ENCODE data around the gene ELAVL1.
A peak's percentile ranks its signal among the peaks of the same experiment; 100 is the strongest.

ELAVL1 gene

GRCh38 chr19:7940841-7941240, 64.6 kb downstream of the ELAVL1 start:
- no peak for DNase-seq (ENCODE audit: low read depth)
- H3K4me3 ChIP-seq (ENCODE audit: low read depth, low read length), result no peak overlapping the region
- TF ChIP-seq CTCF (IDR thresholded peaks at IDR 0.05; ENCODE audit: control insufficient read depth, extremely low read depth, insufficient read depth), result no peak

- no peak for TF ChIP-seq CTCF (IDR thresholded peaks at IDR 0.05; ENCODE audit: control insufficient read depth, extremely low read depth, insufficient read depth)
- H3K4me3 ChIP-seq (ENCODE audit: low read depth, low read length), result no peak overlapping the region
- no peak for DNase-seq (ENCODE audit: low read depth)
Measured at GRCh38 chr19:7934766-7935165, 70.7 kb downstream of the ELAVL1 start.

- TF ChIP-seq CTCF (IDR thresholded peaks at IDR 0.05; ENCODE audit: control insufficient read depth, extremely low read depth, insufficient read depth), result no peak
- no peak for DNase-seq (ENCODE audit: low read depth)
- no peak overlapping the region for H3K4me3 ChIP-seq (ENCODE audit: low read depth, low read length)
Measured at GRCh38 chr19:7933828-7934725, 71.4 kb downstream of the ELAVL1 start.

- peak; percentile 20; the same call in 1 of the 2 replicates for TF ChIP-seq CTCF (IDR thresholded peaks at IDR 0.05; ENCODE audit: control insufficient read depth, extremely low read depth, insufficient read depth)
- H3K4me3 ChIP-seq (ENCODE audit: low read depth, low read length), result no peak overlapping the region
- no peak for DNase-seq (ENCODE audit: low read depth)
Measured at GRCh38 chr19:7933411-7933810, 72.0 kb downstream of the ELAVL1 start.

- no peak for DNase-seq (ENCODE audit: low read depth)
- no peak overlapping the region for H3K4me3 ChIP-seq (ENCODE audit: low read depth, low read length)
- no peak for TF ChIP-seq CTCF (IDR thresholded peaks at IDR 0.05; ENCODE audit: control insufficient read depth, extremely low read depth, insufficient read depth)
Measured at GRCh38 chr19:7932930-7933300, 72.5 kb downstream of the ELAVL1 start.

- TF ChIP-seq CTCF (IDR thresholded peaks at IDR 0.05; ENCODE audit: control insufficient read depth, extremely low read depth, insufficient read depth), result no peak
- H3K4me3 ChIP-seq (ENCODE audit: low read depth, low read length), result no peak overlapping the region
- DNase-seq (ENCODE audit: low read depth), result no peak
Measured at GRCh38 chr19:7932276-7932929, 73.0 kb downstream of the ELAVL1 start.

Data from LNCaP clone FGC (cell line).